NCI-H2081 (cell line): ENCODE data around the gene TTC16.
A peak's percentile ranks its signal among the peaks of the same experiment; 100 is the strongest.
"Not testable (repeated sequence)": the region's sequence is repeated elsewhere in the genome, so short reads cannot be mapped to it uniquely, and the experiment has no call there.

Experiments used
- DNase-seq, 2 experiments: peaks; one replicate each; lab custom pipeline; 2025; lab: John Stamatoyannopoulos, UW

TTC16 gene

DNA sequence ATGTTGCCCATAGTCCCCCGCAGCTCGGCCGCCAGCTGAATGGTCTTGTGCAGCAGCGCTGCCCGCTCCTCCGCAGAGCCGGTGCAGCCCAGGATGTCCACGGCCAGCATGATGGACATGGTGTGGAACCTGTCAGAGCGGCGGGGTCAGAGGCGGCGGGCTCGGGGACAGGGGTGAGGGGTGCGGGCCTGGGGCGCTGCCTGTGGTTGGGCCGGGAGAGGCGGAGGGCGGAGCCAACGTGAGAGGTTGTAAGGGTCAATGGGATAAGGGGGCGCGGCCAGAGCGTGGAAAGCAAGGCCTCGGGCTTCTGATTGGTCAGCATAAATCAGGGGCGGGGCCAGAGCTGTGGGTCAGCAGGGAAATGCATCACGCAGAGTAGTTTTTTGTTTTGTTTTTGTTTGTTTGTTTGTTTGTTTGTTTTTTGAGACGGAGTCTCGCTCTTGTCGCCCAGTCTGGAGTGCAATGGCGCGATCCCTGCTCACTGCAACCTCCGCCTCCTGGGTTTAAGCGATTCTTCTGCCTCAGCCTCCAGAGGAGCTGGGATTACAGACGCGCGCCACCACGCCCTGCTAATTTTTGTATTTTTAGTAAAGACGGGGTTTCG is 26.1 kb downstream of the TTC16 start:
- DNase-seq, result no peak

- DNase-seq, result no peak
Measured at GRCh38 chr9:127742435-127743088, 26.7 kb downstream of the TTC16 start.

GRCh38 chr9:127744398-127745110 is 28.7 kb downstream of the TTC16 start:
- no peak for DNase-seq

DNA sequence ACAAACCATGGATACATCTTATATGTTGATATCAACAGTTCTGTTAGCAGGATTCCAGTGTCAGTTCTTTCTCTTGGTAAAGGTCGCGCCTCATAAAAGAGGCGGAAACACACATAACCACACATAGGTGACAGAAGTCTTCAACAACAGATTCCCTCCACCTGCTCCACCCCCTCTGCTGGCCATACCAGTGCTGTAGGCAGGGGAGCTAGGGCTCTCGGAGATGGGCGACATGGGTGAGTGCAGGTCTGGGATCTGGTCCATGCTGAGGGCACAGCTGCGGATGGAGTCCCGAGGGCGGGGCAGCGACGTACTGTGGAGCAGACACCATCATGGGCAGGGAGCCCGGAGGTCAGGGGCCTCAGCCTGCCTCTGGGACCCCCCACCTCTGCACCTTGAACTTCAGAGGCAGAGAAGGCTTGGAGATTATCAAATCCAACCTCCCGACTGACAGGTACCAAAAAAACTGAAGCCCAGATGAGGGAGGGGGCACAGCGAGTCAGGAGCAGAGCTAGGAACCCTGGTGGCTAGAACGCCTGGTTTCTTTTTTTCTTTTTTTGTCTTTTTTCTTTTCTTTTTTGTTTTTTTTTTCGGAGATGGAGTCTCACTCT is 31.2 kb downstream of the TTC16 start:
- no peak for DNase-seq

- DNase-seq, result no peak
Measured at GRCh38 chr9:127749090-127749787, 33.4 kb downstream of the TTC16 start.

GRCh38 chr9:127751269-127752054 is 35.6 kb downstream of the TTC16 start:
- no peak for DNase-seq

DNA sequence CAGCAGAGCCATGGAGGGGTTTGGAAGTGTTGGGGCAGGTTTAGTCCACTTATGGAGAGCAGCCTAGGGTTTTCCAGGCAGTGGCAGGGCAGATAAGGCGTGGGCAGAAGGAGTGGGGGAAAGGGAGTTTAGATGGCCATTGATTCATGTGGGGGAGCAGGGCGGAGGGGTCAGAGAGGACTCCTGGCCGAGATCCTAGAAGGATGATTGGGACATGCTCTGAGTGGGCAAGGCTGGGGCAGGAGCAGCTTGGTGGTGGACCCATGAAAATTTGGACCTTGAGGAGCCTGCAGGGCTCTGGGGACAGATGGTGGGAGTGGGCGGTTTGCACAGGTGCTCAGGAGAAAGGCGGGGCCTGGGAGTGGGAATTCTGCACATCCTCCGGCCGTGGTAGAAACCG is 37.3 kb downstream of the TTC16 start:
- DNase-seq, result no peak

DNA sequence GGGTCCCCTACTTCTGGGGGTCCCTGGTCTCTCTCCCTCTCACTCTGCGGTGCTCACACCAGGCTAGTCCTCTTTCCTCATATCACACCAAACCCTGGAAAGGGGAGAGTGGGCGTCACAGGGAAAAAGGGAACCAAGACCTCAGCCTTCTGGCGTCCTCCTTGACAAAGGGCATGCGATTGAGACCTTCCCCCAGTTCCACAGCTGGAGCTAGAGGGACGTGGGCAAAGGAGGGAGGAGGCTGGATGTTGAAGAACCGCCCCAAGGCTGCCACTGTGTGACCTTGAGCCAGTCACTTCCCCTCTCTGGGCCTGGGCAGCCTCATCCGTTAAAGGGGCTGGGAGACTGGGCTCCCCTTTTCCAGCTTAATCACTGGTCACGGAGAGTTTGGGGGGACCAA is 37.7 kb downstream of the TTC16 start:
- DNase-seq, result no peak

- peak; percentile 20 to 28 for DNase-seq
Measured at GRCh38 chr9:127754099-127755060, 38.5 kb downstream of the TTC16 start.

DNA sequence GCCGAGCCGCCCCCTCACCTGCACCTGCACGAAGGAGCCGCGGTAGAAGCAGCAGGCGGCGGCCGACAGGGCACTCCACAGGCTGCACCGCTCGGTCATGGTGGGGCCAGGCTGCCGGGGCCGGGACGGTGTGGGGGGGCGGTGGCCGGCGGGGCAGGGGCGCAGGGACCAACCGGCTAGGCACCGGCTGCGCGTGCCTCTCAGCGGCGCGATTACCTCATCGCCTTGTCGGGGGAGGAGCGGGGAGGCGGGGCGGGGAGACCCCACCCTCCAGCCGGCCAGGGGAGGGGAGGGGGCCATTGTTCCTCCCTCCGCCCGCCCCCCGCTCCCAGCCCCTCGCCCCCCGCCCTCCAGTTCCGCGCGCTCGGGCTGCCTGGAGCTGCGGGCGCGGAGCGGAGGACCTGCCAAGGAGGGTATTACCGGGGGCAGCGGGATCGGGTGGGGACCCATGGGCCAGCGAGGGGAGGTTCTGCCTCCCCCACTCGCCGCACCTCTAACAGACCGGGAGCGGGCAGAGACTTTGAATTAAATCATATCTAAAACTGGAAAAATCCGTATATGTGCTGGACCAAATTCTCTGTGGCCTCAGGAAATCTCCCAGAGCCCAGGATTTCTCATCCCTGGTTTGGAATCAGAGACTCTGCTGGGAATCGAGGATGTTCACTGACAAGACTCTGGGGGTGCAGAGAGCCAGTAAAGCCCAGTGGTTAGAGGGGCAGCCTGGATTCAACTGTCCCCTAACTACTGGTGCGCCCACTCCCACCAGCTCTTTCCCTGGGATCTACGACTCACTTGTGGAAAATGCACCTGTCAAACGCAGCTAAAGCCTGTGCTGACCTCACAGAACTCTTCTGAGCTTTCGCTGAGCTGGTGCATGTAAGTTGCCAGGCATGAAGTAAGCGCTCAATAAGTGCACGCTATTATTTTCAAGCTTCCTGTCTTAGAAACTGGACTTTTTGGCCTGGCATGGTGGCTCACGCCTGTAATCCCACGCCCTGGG is 39.5 kb downstream of the TTC16 start:
- DNase-seq, result peak; percentile 19 to 22

- no peak for DNase-seq
Measured at GRCh38 chr9:127756233-127756632, 40.4 kb downstream of the TTC16 start.

- not testable (repeated sequence) for DNase-seq
Measured at GRCh38 chr9:127756776-127757175, 40.9 kb downstream of the TTC16 start.

- no peak for DNase-seq
Measured at GRCh38 chr9:127758843-127759242, 43.0 kb downstream of the TTC16 start.

DNA sequence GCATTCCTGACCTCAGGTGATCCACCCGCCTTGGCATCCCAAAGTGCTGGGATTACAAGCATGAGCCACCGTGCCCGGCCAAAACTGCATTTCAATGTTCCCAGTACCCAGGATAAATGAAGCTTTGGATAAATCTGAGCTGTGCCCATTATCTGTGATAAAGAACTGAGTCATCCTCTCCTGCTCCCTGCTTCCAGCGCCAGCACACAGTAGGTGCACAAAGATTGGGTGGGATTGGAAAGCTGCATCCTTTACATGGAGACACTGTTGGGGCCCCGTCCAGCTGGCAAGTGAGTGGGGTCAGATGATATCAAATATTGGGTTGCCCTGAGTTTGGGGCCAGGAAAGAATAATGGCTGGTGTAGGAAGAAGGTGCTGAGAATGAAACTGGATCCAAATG is 45.2 kb downstream of the TTC16 start:
- DNase-seq, result no peak

GRCh38 chr9:127761491-127761956 is 45.6 kb downstream of the TTC16 start:
- DNase-seq, result no peak

DNA sequence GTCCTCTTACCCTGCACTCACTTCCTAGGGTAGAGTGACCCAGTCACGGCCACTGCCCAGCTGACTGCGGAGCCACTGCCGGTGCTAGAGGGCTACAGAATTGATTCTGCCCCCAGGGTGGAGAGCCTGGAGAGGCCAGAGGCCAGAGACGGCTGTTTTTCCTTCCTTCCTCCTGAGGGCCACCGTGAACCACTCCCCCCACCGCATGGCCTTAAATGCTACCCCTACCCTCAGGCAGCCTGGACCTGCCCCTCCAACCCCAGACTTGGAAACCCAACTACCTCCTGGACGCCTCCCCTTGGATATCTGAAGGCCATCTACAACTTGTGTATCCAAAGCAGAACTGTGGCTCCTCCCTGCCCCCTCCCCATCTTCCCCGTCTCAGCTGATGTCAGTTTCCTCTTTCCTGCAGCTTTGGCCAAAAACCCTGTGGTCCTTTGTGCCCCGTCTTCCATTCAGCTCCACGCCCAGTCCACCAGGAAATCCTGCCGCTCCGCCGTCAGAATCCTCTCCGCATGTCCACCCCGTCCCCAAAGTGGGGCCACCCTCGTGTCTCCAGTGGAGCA is 46.3 kb downstream of the TTC16 start:
- no peak for DNase-seq

- no peak for DNase-seq
Measured at GRCh38 chr9:127763918-127764384, 48.1 kb downstream of the TTC16 start.

DNA sequence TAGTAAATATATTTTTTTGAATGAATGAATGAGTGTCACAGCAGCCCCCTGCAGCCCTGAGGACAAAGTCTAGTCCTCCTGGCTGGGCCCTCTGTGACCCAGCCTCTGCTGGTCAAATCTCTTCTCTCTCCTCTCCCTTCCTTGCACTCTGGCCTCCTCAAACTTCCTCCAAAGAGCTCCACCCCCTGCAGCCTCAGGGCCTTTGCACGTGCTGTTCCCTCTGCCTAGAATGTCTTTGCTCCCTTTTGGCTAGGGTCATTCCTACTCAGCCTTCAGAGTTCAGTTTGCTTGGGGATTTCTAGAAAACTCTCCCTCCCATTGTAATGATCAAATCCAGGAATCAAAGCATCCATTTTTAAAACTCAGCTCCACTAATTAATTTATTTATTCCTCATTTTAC is 49.5 kb downstream of the TTC16 start:
- no peak for DNase-seq
